ENCODE results near the gene ABLIM2. TPM values are rescaled to one million over a fixed set of nuclear protein-coding genes. Genes with fewer than 3 reads are reported as not detected.

Gene ABLIM2
- total RNA-seq, 2 donors from 2014 or later = 0.34 to 0.60 TPM

DNA sequence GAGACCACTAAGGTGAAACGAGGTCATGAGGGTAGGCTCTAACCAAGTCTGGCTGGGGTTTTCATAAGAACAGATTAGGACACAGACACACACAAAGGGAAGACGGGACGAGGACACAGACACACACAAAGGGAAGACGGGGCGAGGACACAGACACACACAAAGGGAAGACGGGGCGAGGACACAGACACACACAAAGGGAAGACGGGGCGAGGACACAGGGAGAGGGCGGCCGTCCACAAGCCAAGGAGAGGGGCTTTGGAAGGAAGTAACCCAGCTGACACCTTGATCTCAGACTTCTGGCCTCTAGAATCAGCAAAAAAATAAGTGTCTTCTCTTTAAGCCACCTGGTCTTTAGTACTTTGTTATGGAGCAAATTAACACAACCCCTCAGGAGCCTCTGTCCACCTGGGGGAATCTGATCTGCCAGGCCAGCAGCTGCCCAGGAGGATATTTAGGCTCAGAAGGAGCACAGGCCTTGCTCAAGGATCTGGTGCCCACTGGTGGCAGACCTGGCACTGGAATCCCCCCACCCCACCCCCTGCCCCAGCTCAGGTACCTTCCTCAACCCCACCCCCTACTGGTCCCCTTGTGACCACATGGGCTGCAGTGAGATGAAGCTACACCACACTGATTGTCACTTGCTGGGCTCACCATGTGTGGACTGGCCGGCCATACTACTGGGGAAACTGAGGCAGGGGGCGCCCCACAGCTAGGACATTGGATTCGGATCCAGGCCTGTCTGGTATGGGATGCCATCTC is 2.8 kb downstream of the ABLIM2 start:
- ATAC-seq (replicated peaks in 1 of 2) (no peak), DNase-seq (no peak)
- H3K4me3 Mint-ChIP-seq = no peak overlapping the region
- no peaks in the 10 kb centered on the region for H3K36me3 Mint-ChIP-seq (ENCODE audit: insufficient read depth in 2 of 2)
- H3K27ac Mint-ChIP-seq = no peak overlapping the region
- H3K27me3 Mint-ChIP-seq (ENCODE audit: low read depth) = peaks cover 7% of the 10 kb centered on the region
- H3K4me1 Mint-ChIP-seq (ENCODE audit: low read depth) = peaks cover 4% of the 10 kb centered on the region
- no peaks in the 10 kb centered on the region for H3K9me3 Mint-ChIP-seq

DNA sequence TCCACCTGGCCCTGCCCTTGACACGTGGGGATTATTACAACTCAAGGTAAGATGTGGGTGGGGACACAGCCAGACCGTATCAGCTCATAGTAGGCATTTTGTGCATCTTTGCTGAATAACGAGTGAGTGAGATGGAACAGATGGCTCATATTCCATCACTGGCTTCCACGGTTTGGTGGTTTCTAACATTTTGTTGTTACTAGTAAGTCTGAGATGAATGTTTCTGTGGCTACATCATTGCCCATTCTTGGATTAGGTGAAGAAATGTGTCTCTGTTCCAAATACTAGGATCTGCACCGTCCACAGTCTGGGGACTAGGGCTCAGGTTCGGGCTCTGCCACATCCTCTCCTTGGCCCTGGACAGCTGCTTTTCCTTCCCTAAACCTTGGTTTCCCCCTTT is 3.6 kb downstream of the ABLIM2 start:
- Mint-ChIP-seq H3K4me1 (ENCODE audit: low read depth) (peaks cover 4% of the 10 kb centered on the region), H3K9me3 (no peaks in the 10 kb centered on the region), H3K4me3 (no peak overlapping the region), H3K36me3 (ENCODE audit: insufficient read depth in 2 of 2) (no peaks in the 10 kb centered on the region), H3K27me3 (ENCODE audit: low read depth) (peaks cover 7% of the 10 kb centered on the region), H3K27ac (no peak overlapping the region)
- no peak for DNase-seq
- no peak for ATAC-seq (replicated peaks in 1 of 2)

DNA sequence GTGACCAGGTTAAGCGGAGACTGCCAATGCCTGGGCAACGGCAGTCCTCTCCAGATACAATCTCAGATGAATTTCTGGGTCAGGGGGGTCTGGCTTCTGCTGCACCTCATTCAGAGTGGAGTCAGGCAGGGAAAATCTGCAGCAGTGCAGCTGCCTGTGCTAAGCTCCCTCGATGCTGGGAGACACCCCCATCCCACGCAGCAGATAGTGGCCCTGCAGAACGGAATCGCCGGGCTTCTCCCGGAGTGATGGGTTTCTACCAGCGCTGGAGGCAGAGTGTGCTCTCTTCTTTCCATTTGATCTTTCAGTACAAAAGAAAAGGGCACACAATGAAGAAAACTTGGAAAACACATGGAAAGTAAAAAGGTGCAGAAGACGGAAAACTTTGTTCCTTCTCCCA is 5.2 kb downstream of the ABLIM2 start:
- no peak for DNase-seq
- Mint-ChIP-seq H3K4me1 (ENCODE audit: low read depth) (no peaks in the 10 kb centered on the region), H3K9me3 (no peaks in the 10 kb centered on the region), H3K4me3 (no peak overlapping the region), H3K27me3 (ENCODE audit: low read depth) (peaks cover 7% of the 10 kb centered on the region), H3K36me3 (ENCODE audit: insufficient read depth in 2 of 2) (no peaks in the 10 kb centered on the region), H3K27ac (no peak overlapping the region)
- no peak for ATAC-seq (replicated peaks in 1 of 2)

DNA sequence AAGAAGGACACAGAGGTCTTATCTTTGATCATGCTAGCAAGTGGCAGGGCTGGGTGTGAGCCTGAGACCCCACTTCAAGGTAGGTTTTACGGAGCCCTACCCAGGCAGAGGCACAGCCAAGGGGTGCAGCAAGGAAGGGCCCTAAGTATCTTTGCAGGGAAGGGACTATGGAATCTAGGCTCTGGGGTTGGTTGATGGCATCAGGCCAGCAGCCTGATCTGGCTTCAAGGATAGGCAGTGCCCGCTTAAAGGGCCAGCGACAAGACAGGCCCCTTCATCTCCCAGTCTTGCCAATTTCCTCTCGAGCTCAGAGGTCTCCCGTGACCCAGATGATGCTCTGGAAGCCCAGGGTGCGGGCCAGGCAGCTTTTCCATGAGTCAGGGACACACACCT is 5.8 kb downstream of the ABLIM2 start:
- ATAC-seq (replicated peaks in 1 of 2) (no peak), DNase-seq (no peak)
- no peaks in the 10 kb centered on the region for H3K9me3 Mint-ChIP-seq
- H3K27me3 Mint-ChIP-seq (ENCODE audit: low read depth) = peaks cover 7% of the 10 kb centered on the region
- H3K4me1 Mint-ChIP-seq (ENCODE audit: low read depth) = no peaks in the 10 kb centered on the region
- H3K27ac Mint-ChIP-seq = no peak overlapping the region
- no peaks in the 10 kb centered on the region for H3K36me3 Mint-ChIP-seq (ENCODE audit: insufficient read depth in 2 of 2)
- no peak overlapping the region for H3K4me3 Mint-ChIP-seq

DNA sequence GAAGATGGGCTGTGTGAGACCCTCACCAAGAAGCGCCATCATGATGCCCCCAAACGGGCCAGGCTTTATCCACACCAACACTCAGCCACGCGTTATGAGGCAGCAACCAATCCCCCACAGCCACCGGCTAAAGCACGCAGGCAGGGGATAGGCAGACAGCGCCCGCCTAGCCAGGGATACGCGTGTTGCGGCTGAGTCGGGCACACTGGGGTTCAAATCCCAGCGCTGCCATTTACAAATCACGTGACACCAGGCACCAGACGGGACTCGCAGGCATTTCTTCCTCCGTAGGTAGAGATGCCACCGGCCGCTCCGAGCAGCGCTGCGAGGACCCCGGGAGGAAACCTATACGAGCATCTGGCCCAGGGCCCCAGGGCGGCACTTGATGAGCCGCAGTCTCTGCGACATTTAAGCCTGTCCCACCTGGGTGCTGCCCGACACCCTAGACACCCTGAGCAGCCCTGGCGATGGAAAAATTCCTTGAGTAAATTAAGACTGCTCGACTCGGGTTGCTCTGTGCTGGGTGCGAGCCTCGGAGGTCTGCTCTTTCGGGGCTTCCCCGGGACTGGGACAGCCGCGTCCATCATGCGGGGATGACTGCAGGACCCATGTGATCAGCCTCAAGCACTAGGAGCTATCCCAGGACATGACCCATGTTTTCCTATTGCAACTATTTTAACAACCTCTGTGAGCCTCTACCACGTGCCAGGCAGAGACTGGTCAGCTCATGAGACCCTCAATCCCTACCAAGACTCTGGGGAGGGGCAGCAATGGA is 6.3 kb downstream of the ABLIM2 start:
- Mint-ChIP-seq H3K27ac (no peak overlapping the region), H3K36me3 (ENCODE audit: insufficient read depth in 2 of 2) (no peaks in the 10 kb centered on the region), H3K4me1 (ENCODE audit: low read depth) (no peaks in the 10 kb centered on the region), H3K27me3 (ENCODE audit: low read depth) (peaks cover 1% of the 10 kb centered on the region), H3K9me3 (no peaks in the 10 kb centered on the region), H3K4me3 (no peak overlapping the region)
- no peak for ATAC-seq (replicated peaks in 1 of 2)
- no peak for DNase-seq

DNA sequence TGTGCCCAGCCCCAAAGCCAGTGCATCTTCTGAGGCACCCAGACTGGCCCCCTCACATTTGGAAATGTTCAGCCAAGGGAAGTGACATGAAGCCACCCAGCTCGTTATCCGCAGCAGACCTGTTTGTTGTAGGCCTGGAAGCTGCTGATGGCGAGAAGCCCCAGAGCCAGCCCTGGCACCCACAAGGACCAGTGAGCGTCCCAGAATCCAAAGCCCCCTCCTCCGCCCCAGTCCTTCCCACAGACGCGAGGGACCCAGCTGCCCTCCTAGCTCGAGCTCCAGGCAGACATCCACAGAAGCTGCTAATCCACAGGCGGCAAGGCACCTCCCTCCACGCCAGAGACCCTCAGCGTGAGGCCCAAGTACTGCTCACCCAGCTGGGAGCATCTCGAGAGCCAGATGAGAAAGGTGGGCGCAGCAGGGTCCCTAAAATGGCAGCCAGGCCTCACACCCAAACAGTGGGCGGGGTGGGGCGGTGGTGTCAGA is 7.4 kb downstream of the ABLIM2 start:
- Mint-ChIP-seq H3K4me3 (no peak overlapping the region), H3K27ac (no peak overlapping the region), H3K4me1 (ENCODE audit: low read depth) (no peaks in the 10 kb centered on the region), H3K9me3 (no peaks in the 10 kb centered on the region), H3K27me3 (ENCODE audit: low read depth) (no peaks in the 10 kb centered on the region), H3K36me3 (ENCODE audit: insufficient read depth in 2 of 2) (no peaks in the 10 kb centered on the region)
- DNase-seq (no peak), ATAC-seq (replicated peaks in 1 of 2) (no peak)

DNA sequence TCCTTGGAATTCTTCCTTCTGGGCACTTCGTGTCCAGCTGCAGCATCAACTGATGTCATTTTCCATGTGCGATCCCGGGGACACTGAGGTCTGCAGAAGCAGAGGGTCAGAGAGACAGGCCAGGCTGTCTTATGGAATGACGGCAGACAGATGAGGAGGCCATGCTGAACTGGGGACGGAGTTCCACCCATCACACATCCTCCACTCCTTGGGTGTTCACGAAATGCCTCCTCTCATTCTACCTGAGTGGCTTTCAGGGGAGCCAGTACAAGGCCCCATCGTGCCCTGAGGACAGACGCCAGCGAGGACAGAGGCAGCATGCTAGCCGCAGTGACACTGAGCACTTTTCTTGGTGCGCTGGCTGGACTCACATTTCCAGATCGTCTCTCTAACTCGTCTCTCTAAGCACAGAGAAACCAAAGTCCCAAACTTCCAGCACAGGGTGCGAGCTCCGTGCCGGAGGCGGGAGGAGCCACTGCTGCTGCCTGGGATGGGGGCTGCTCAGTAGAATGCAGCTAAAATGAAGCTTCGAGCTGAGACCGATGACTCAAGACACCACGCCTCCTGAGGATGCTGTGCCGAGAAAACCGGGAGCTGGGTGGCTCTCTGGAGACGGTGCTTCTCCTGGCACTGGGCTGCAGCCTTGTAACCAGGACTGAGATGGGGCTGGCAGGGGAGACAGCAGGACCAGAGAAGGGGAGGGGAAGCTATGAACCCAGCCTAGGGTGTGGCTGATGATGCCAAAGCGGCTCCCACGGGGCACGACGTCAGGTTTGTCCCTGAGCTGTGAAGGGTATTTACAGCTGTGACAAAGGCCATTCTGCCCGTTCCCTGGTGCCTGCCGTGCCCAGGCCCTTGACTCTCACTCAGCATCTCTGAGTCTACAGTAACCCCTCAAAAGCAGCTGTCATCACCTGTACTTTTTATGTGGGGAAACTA is 8.2 kb downstream of the ABLIM2 start:
- Mint-ChIP-seq H3K27ac (no peak overlapping the region), H3K4me3 (no peak overlapping the region), H3K4me1 (ENCODE audit: low read depth) (no peaks in the 10 kb centered on the region), H3K27me3 (ENCODE audit: low read depth) (peaks cover 6% of the 10 kb centered on the region), H3K36me3 (ENCODE audit: insufficient read depth in 2 of 2) (no peaks in the 10 kb centered on the region), H3K9me3 (no peaks in the 10 kb centered on the region)
- ATAC-seq (replicated peaks in 1 of 2) (no peak), DNase-seq (no peak)

DNA sequence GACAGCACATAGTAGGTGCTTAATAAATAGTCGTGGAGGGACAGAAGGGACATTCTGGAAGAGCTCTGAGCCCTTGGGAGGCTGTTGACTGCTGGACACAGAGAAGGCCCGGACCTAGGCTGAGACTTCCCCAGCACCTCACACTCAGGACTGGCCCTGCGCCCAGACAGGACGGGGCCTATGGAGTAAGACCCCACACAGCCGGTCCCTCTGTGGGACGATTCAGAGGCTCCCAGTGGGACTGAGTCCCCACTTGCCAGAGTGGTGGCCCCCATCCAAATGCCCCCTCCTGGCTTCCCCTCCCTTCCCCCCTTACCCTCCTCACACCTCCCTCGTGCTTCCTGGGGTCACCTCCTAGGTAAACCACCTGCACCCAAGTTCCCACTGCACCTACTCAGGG is 8.9 kb downstream of the ABLIM2 start:
- no peak overlapping the region for H3K27ac Mint-ChIP-seq
- no peaks in the 10 kb centered on the region for H3K4me1 Mint-ChIP-seq (ENCODE audit: low read depth)
- H3K9me3 Mint-ChIP-seq = no peaks in the 10 kb centered on the region
- H3K27me3 Mint-ChIP-seq (ENCODE audit: low read depth) = peaks cover 7% of the 10 kb centered on the region
- no peak overlapping the region for H3K4me3 Mint-ChIP-seq
- H3K36me3 Mint-ChIP-seq (ENCODE audit: insufficient read depth in 2 of 2) = no peaks in the 10 kb centered on the region
- DNase-seq (no peak), ATAC-seq (replicated peaks in 1 of 2) (no peak)

DNA sequence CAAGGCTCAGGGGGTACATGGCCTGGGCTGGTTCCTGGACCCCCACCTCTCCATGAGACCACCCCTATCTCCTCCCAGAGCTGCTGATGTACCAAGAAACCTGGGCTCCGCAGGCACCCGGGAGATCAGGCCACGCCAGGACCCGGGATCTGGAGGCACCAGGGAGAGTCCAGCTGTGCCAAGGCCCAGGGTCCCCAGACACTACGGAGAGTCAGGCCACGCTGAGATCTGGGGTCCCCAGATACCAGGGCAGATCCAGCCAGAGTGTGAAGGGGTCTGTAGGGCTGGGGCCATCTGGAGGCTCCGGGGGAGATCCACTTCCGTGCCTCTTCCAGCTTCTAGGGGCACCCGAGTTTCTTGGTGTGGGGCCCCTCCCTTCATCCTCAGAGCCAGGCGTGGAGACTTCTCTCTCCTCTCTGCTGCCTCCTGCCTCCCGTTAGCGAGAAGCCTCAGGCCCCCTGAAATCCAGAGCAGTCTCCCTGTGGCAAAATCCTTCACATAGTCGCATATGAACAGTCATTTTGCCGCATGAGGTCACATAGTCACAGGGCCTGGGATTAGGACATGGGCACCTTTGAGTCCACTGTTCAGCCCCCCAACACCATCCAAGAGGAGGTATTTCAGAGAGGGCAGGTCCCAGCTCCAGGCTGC is 9.7 kb downstream of the ABLIM2 start:
- DNase-seq = no peak
- no peaks in the 10 kb centered on the region for H3K36me3 Mint-ChIP-seq (ENCODE audit: insufficient read depth in 2 of 2)

DNA sequence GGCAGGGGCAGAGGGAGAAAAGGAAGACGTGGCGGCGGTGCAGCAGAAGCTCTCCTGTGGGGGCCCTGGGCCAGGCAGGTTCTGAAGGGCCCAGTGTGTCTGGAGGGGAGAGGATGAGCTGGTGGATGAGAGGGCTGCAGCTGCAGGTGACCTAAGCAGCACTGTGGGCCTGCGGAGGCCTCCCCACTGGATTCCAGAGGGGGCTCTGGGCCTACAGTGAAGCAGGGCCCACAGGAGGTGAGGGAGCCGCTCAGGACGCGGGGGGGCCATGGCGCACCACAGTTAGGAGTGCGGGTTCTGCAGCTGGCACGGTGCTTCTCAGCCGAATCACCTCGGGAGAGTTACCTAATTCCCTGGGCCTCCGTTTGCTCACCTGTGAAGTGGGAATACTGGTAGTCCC is 10.5 kb downstream of the ABLIM2 start:
- Mint-ChIP-seq H3K4me3 (no peak overlapping the region), H3K27ac (no peak overlapping the region), H3K9me3 (no peaks in the 10 kb centered on the region), H3K36me3 (ENCODE audit: insufficient read depth in 2 of 2) (no peaks in the 10 kb centered on the region), H3K4me1 (ENCODE audit: low read depth) (no peaks in the 10 kb centered on the region), H3K27me3 (ENCODE audit: low read depth) (peaks cover 7% of the 10 kb centered on the region)
- ATAC-seq (replicated peaks in 1 of 2) = no peak
- no peak for DNase-seq

More for the DNA sequence above, 9.7 kb downstream of the ABLIM2 start:
- Mint-ChIP-seq H3K27ac (no peak overlapping the region), H3K9me3 (no peaks in the 10 kb centered on the region), H3K4me3 (no peak overlapping the region), H3K4me1 (ENCODE audit: low read depth) (no peaks in the 10 kb centered on the region), H3K27me3 (ENCODE audit: low read depth) (peaks cover 7% of the 10 kb centered on the region)
- ATAC-seq (replicated peaks in 1 of 2) = no peak

DNA sequence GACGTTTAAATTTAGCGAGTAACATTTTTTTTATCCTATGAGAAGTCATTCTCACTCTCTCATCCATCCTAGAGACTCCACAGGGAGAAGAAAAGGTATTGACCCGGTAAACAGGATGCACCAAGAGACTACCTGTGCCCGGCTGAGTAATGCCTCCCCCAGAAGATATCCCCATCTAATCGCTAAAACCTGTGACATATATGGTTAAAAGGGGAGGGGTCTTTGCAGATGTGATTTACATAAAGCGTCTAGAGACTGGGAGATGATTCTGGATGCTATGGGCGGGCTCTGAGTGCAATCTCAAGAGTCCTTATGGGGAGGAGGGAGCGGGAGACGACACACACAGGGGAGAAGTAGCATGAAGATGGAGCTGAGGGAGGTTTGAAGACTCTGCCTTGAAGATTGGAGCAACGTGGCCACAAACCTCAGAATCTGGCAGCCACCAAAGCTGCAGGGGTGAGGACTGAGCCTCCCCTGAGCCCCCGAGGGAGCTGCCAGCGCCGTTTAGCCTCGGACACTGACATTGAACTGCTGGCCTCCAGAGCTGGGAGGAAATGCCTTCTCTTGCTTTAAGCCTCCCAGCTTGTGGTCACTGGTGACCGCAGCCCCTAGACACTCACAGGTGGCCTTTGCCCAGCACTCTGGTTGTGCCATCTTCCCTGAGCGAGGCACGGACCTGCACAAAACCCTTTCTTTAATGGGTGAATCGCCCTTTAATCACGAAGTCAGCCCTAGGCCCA is 11.2 kb downstream of the ABLIM2 start:
- H3K4me3 Mint-ChIP-seq = no peak overlapping the region
- no peaks in the 10 kb centered on the region for H3K4me1 Mint-ChIP-seq (ENCODE audit: low read depth)
- DNase-seq (no peak), ATAC-seq (replicated peaks in 1 of 2) (no peak)
- H3K36me3 Mint-ChIP-seq (ENCODE audit: insufficient read depth in 2 of 2) = no peaks in the 10 kb centered on the region
- H3K27ac Mint-ChIP-seq = no peak overlapping the region
- H3K27me3 Mint-ChIP-seq (ENCODE audit: low read depth) = peaks cover 7% of the 10 kb centered on the region
- H3K9me3 Mint-ChIP-seq = no peaks in the 10 kb centered on the region

DNA sequence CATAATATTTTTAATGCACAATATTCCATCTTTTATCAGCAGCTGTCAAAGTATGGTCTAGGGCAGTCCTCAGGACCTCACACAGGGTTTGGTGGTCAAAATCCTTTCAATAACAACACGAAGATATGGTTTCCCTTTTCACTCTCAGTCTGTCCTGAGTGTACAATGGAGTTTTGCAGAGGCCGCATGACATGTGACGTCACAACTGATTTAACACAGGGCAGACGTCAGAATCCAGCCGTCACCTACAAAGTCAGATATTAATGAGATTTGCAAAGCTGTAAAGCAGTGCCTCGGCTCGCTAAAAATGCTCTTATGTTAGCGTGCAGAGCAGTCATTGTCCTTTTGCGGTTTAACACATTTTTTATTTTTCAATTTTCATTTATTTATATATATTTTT is 12.5 kb downstream of the ABLIM2 start:
- Mint-ChIP-seq H3K9me3 (no peaks in the 10 kb centered on the region), H3K4me1 (ENCODE audit: low read depth) (no peaks in the 10 kb centered on the region), H3K27me3 (ENCODE audit: low read depth) (peaks cover 7% of the 10 kb centered on the region), H3K27ac (no peak overlapping the region), H3K36me3 (ENCODE audit: insufficient read depth in 2 of 2) (no peaks in the 10 kb centered on the region), H3K4me3 (no peak overlapping the region)
- ATAC-seq (replicated peaks in 1 of 2) (no peak), DNase-seq (no peak)

Data from activated T-cell treated with anti-CD3 and anti-CD28 coated beads, Interleukin-2, amount 50 U/mL, for 72 hours (primary cell).